MM.1S (cell line): Measurements from ENCODE around the gene ZNF638.

Experiments used
- DNase-seq: peaks from one replicate; pipeline ENCODE4 v3.0.0-alpha.2; 2015
- H2AFZ ChIP-seq: fragments of 300-600 bp; sonication (generic); 2 replicates; pipeline ENCODE4 v1.6.0; 2016; ENCODE audit warnings: antibody characterized with exemption, low read length
- H3F3A ChIP-seq: fragments of 300-600 bp; sonication (generic); 2 replicates; pipeline ENCODE4 v1.6.1; 2016; ENCODE audit warnings: mild to moderate bottlenecking, antibody characterized with exemption, low read length, moderate library complexity, mixed read lengths; ENCODE audit not compliant: insufficient read depth
- H3K27ac ChIP-seq: fragments of 300-600 bp; sonication (generic); 2 replicates; pipeline ENCODE4 v1.5.1; 2016; ENCODE audit warnings: mild to moderate bottlenecking, low read length
- H3K27me3 ChIP-seq: fragments of 300-600 bp; sonication (generic); replicated peaks from 2 replicates; pipeline ENCODE4 v1.6.0; 2016; ENCODE audit warnings: low read length; ENCODE audit not compliant: insufficient read depth
- H3K36me3 ChIP-seq: fragments of 300-600 bp; sonication (generic); replicated peaks from 2 replicates; pipeline ENCODE4 v1.6.1; 2016; ENCODE audit warnings: mild to moderate bottlenecking, low read length, mixed read lengths; ENCODE audit not compliant: insufficient read depth
- H3K4me1 ChIP-seq: fragments of 300-600 bp; sonication (generic); 2 replicates; pipeline ENCODE4 v1.6.1; 2016; ENCODE audit warnings: low read length, mixed read lengths
- H3K4me2 ChIP-seq: fragments of 300-600 bp; sonication (generic); 2 replicates; pipeline ENCODE4 v1.6.0; 2016; ENCODE audit warnings: low read depth, low read length
- H3K4me3 ChIP-seq: fragments of 300-600 bp; sonication (generic); 2 replicates; pipeline ENCODE4 v1.5.1; 2016; ENCODE audit warnings: low read length, mixed read lengths
- H3K79me2 ChIP-seq: fragments of 300-600 bp; sonication (generic); 2 replicates; pipeline ENCODE4 v1.6.1; 2016; ENCODE audit warnings: mixed run types, low read length, mixed read lengths
- H3K9ac ChIP-seq: fragments of 300-600 bp; sonication (generic); 2 replicates; pipeline ENCODE4 v1.6.1; 2016; ENCODE audit warnings: low read length, mixed read lengths
- H3K9me2 ChIP-seq: fragments of 300-600 bp; sonication (generic); replicated peaks from 2 replicates; pipeline ENCODE4 v1.6.1; 2016; ENCODE audit warnings: mild to moderate bottlenecking, low read length, mixed read lengths; ENCODE audit not compliant: insufficient read depth
- H3K9me3 ChIP-seq: fragments of 300-600 bp; sonication (generic); replicated peaks from 2 replicates; pipeline ENCODE4 v1.6.1; 2016; ENCODE audit warnings: mild to moderate bottlenecking, low read length, mixed read lengths; ENCODE audit not compliant: insufficient read depth
- H4K20me1 ChIP-seq: fragments of 300-600 bp; sonication (generic); 2 replicates; pipeline ENCODE4 v1.6.1; 2016; ENCODE audit warnings: mild to moderate bottlenecking, low read length, moderate library complexity, mixed read lengths; ENCODE audit not compliant: insufficient read depth
- EZH2 ChIP-seq: fragments of 300-600 bp; sonication (generic); optimal IDR thresholded peaks from 2 replicates; pipeline ENCODE3; 2017; ENCODE audit warnings: low read depth, mild to moderate bottlenecking, antibody characterized with exemption, low read length, mixed read lengths
- EZH2phosphoT487 ChIP-seq: fragments of 300-600 bp; sonication (generic); IDR thresholded peaks from 2 replicates; pipeline ENCODE4 v1.6.1; 2018; ENCODE audit warnings: antibody characterized with exemption, low read length
- TF ChIP-seq, protein P1 (sequence below): fragments of 300-600 bp; sonication (generic); IDR thresholded peaks from 2 replicates; pipeline ENCODE4 v1.5.1; 2016; ENCODE audit warnings: antibody characterized with exemption, low read length, mixed read lengths

The ZNF638 gene

DNA sequence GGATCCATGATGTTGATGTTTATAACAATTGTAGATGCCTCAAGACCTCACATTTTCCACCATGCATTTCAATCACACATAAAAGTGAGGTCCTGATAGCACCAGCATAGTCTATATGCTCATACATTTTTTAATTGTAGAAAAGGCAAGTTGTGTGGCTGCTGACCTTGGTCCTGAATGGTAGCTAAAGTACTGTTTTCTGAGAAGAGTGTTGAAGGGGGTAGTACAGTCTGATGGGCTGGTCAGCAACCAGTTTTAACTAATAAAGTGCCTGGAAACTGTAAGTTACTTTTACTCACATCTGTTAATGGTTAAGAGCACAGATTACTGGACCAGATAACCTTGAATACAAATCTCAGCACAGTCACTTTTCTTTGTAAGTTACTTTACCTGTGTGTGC, 15.9 kb downstream of the ZNF638 start:
- peak; percentile 24 for DNase-seq
- no peaks in the 10 kb centered on the region for H3K36me3 ChIP-seq
- H4K20me1 ChIP-seq = peaks cover 26% of the 10 kb centered on the region

DNA sequence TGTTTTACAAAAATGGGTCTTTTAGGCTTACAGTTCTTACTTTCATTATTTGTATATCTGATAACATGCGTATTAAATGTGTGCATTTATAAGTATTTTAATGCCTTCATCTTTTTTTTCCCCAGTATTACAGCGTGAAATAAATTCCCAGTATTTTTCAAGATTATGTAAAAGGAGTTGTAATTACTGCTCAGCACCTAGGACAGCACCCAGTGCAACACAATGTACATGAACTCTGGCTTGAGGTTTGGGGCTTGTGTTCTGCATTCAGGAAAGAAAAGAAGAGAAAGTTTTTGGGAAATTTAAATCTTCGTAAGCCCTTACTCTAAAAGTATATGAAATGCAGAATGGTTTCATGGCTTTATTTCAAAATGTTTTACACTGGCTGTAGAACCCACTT, 16.7 kb downstream of the ZNF638 start:
- TF ChIP-seq, protein P1, sequence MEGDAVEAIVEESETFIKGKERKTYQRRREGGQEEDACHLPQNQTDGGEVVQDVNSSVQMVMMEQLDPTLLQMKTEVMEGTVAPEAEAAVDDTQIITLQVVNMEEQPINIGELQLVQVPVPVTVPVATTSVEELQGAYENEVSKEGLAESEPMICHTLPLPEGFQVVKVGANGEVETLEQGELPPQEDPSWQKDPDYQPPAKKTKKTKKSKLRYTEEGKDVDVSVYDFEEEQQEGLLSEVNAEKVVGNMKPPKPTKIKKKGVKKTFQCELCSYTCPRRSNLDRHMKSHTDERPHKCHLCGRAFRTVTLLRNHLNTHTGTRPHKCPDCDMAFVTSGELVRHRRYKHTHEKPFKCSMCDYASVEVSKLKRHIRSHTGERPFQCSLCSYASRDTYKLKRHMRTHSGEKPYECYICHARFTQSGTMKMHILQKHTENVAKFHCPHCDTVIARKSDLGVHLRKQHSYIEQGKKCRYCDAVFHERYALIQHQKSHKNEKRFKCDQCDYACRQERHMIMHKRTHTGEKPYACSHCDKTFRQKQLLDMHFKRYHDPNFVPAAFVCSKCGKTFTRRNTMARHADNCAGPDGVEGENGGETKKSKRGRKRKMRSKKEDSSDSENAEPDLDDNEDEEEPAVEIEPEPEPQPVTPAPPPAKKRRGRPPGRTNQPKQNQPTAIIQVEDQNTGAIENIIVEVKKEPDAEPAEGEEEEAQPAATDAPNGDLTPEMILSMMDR = no peak
- TF ChIP-seq EZH2 = no peak
- no peak for TF ChIP-seq EZH2phosphoT487
- Histone ChIP-seq H3K36me3 (no peaks in the 10 kb centered on the region), H3K4me1 (no peaks in the 10 kb centered on the region), H4K20me1 (peaks cover 24% of the 10 kb centered on the region), H3K27ac (no peak overlapping the region), H3K4me2 (no peak overlapping the region), H3K9ac (no peak overlapping the region), H3K9me3 (no peaks in the 10 kb centered on the region), H3F3A (no peaks in the 10 kb centered on the region), H2AFZ (no peak overlapping the region), H3K4me3 (no peak overlapping the region), H3K9me2 (no peaks in the 10 kb centered on the region), H3K79me2 (peaks cover 86% of the 10 kb centered on the region), H3K27me3 (no peaks in the 10 kb centered on the region)
- no peak for DNase-seq

More for the DNA sequence above, 15.9 kb downstream of the ZNF638 start:
- Histone ChIP-seq H3K4me3 (no peak overlapping the region), H3K4me2 (no peak overlapping the region), H3K27ac (no peak overlapping the region), H2AFZ (no peak overlapping the region), H3K9ac (no peak overlapping the region), H3K27me3 (no peaks in the 10 kb centered on the region), H3K9me3 (no peaks in the 10 kb centered on the region), H3K79me2 (peaks cover 86% of the 10 kb centered on the region), H3K4me1 (no peaks in the 10 kb centered on the region), H3F3A (no peaks in the 10 kb centered on the region), H3K9me2 (no peaks in the 10 kb centered on the region)
- TF ChIP-seq EZH2phosphoT487 (no peak), EZH2 (no peak)
- TF ChIP-seq, protein P1 = no peak

DNA sequence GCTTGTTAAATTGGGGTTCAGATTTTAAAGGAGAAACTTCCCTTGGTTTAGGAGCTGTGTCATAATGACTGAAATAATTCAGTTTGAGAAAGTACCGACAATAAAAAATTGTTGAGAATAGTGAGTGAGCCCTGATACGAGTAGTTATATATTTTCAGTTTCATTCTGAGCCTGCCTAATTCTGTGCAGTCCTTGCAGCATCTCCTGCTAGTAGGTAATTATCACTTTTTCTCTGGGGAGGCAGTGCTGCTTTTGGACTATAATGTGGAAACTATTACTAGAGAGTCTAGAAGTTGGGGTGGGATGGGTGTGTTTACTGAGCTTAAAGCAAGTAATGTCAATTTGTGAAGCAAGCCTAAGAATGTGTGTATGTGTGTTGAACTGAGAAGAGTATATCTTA, 21.7 kb downstream of the ZNF638 start:
- Histone ChIP-seq H3K4me2 (no peak overlapping the region), H3K79me2 (peaks cover 64% of the 10 kb centered on the region), H3K27me3 (no peaks in the 10 kb centered on the region), H2AFZ (no peak overlapping the region), H3K36me3 (peaks cover 12% of the 10 kb centered on the region; the same call in 1 of the 2 replicates), H3K9me2 (no peaks in the 10 kb centered on the region), H3K27ac (no peak overlapping the region), H3K9me3 (no peaks in the 10 kb centered on the region), H4K20me1 (peaks cover 13% of the 10 kb centered on the region; the same call in 1 of the 2 replicates), H3K9ac (no peak overlapping the region), H3F3A (no peaks in the 10 kb centered on the region), H3K4me3 (no peak overlapping the region), H3K4me1 (no peaks in the 10 kb centered on the region)
- DNase-seq = no peak
- TF ChIP-seq EZH2phosphoT487 = no peak

DNA sequence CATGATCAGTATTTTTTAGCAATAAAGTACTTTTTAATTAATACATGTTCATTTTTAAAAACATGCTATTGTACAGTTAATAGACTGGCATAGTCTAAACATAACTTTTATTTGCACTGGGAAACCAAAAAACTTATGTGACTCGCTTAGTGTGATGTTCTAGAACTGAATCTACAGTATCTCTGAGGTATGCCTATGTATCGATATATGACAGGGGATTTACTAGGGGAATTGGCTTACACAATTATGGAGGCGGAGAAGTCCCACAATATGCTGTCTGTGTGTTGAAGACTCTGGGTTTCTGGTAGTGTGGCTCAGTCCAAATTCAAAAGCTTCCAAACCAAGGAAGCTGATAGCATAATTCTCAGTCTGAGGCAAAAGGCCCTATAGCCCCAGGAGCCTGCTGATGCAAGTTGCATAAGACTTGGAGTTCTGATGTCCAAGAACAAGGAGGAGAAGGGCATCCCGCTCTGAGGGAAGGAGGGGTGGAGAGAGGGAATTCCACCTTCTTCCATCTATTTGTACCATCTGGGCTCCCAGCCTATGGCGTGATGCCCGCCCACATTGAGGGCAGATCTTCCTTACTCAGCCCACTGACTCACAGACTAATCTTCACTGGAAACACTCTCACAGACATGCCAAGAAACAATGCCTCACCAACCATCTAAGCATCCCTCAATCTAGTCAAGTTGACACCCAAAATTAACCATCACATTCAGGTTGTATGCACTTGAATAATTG, 27.5 kb downstream of the ZNF638 start:
- H3K9me2 ChIP-seq = no peaks in the 10 kb centered on the region
- H3K4me2 ChIP-seq = no peak overlapping the region
- no peaks in the 10 kb centered on the region; the same call in 1 of the 2 replicates for H4K20me1 ChIP-seq
- H3K27ac ChIP-seq = no peak overlapping the region
- no peak for TF ChIP-seq EZH2
- no peak for TF ChIP-seq EZH2phosphoT487
- TF ChIP-seq, protein P1 = no peak
- H3K4me1 ChIP-seq = no peaks in the 10 kb centered on the region
- no peak overlapping the region for H3K9ac ChIP-seq
- H3K9me3 ChIP-seq = no peaks in the 10 kb centered on the region
- H3K4me3 ChIP-seq = no peak overlapping the region
- no peaks in the 10 kb centered on the region for H3K27me3 ChIP-seq
- no peak overlapping the region for H2AFZ ChIP-seq
- peaks cover 19% of the 10 kb centered on the region; the same call in 1 of the 2 replicates for H3K36me3 ChIP-seq
- DNase-seq = no peak
- peaks cover 49% of the 10 kb centered on the region for H3K79me2 ChIP-seq
- no peaks in the 10 kb centered on the region for H3F3A ChIP-seq
